GM21528 (cell line): ENCODE data around the gene ILDR1.
"Not testable (repeated sequence)": the region's sequence is repeated elsewhere in the genome, so short reads cannot be mapped to it uniquely, and the experiment has no call there.

Experiments used
- ATAC-seq: cut with Tn5 transposase; IDR thresholded peaks from one replicate; pipeline ENCODE4 v1.9.1; 2021; ENCODE audit warnings: mild to moderate bottlenecking, moderate library complexity; ENCODE audit not compliant: unreplicated experiment, low FRiP score

The ILDR1 gene

GRCh38 chr3:121957674-121958415 is 64.2 kb downstream of the ILDR1 start:
- ATAC-seq = no peak

DNA sequence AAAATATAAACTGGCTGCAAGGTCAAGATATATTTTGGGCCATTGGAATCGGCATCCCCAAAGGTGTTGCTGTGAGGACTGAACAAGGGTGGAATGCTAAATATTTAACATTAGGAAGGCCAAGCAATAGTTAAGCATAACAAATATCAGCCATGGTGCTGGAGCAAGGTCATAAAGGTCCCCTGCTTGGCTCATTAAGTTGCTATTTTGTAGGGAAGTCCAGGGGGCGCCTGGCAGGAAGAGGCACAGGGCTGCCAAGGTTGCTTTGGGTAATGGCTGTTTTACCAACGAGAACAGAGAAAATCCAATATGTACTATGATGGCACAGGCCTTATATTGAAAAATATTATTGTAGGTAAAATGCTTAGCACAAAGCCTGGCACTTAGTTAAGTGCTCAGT is 65.7 kb downstream of the ILDR1 start:
- no peak for ATAC-seq

DNA sequence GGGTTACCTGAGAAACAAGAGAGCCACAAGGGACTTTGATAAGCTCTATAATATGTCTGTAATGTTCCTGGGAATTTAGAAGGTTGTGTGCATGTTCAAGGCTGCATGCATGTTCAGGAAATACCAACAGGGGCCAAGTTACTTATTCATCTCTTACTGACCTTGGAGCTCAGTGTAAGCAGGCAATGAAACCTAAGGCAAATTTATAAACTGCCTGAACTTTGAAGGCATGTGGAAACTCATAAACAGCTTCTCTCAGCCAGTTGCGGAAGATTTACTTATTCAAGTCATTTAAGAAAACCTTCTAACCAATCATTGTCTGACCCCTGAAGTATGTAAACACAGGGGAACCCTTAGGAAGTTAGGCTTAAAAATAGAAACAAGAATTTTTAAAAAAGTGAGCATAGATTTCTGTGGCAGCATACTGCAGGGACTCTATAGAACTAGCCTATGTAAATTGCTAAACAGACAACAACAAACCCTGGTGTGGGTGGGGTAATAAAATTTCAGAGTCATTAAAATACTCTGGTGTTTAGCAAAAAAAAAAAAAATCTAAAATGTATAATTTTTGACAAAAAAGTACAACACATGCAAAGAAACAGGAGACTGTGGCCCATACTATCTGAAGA is 70.6 kb downstream of the ILDR1 start:
- ATAC-seq = no peak

GRCh38 chr3:121948641-121949040 is 73.4 kb downstream of the ILDR1 start:
- ATAC-seq = no peak

GRCh38 chr3:121943431-121943830 is 78.6 kb downstream of the ILDR1 start:
- ATAC-seq = no peak

- ATAC-seq = no peak
Measured at GRCh38 chr3:121942116-121942786, 79.8 kb downstream of the ILDR1 start.

DNA sequence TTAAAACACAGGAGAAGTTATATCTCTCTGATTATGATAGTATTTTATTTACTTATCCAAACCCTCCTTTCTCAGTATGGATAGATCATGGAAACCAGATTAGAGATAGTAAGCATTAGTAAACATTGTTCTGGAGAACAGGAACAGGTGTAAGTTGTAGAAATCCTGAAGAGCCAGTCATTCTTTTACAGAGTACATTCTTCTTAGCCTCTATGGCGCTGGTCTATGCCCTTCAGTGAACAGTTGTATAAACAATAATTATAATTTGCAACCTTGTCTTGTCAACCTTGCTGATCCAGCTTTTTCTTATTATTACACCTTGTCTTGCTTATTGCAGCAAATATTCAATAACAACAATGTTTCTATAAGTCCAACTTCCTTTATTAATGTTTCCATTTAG is 80.5 kb downstream of the ILDR1 start:
- ATAC-seq = no peak

DNA sequence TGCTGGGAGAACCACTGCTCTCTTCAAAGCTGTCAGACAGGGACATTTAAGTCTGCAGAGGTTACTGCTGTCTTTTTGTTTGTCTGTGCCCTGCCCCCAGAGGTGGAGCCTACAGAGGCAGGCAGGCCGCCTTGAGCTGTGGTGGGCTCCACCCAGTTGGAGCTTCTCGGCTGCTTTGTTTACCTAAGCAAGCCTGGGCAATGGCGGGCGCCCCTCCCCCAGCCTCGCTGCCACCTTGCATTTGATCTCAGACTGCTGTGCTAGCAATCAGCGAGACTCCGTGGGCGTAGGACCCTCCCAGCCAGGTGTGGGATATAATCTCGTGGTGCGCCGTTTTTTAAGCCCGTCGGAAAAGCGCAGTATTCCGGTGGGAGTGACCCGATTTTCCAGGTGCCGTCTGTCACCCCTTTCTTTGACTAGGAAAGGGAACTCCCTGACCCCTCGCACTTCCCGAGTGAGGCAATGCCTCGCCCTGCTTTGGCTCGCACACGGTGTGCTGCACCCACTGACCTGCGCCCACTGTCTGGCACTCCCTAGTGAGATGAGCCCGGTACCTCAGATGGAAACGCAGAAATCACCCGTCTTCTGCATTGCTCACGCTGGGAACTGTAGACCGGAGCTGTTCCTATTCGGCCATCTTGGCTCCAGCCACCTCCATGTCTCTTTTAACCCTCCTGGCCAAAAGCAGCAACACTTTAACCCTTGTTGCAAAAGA is 83.7 kb downstream of the ILDR1 start:
- not testable (repeated sequence) for ATAC-seq
